Activated B cell treated with CpG ODN at 0.5 μM for 24 hours (primary cell): ENCODE data around the gene ZNF750. TPM values are rescaled to one million over a fixed set of nuclear protein-coding genes. Genes with fewer than 3 reads are reported as not detected.

ENCODE experiments used
- ATAC-seq: fragments of 200-7000 bp; cut with Tn5 transposase; one replicate; pipeline ENCODE4 v1.10.0; 2021; ENCODE audit warnings: low read depth, mild to moderate bottlenecking, moderate library complexity
- CTCF ChIA-PET: fragments of 350-600 bp; sonication (Branson Sonifier 250); formaldehyde crosslinking; loops from one replicate; lab custom pipeline; 2021; ENCODE audit warnings: antibody characterized with exemption; lab: Charles Lee
- POLR2A ChIA-PET: fragments of 350-600 bp; sonication (Branson Sonifier 250); formaldehyde crosslinking; loops from one replicate; lab custom pipeline; 2021; ENCODE audit warnings: antibody characterized with exemption; lab: Charles Lee
- DNase-seq: peaks from one replicate; pipeline ENCODE4 v3.0.0; 2022
- H3K27ac Mint-ChIP-seq: one replicate; pipeline ENCODE4 v1.8.0; 2020; ENCODE audit warnings: mixed read lengths
- H3K27me3 Mint-ChIP-seq: one replicate; pipeline ENCODE4 v1.8.0; 2021; ENCODE audit warnings: mixed read lengths
- H3K36me3 Mint-ChIP-seq: one replicate; pipeline ENCODE4 v1.8.0; 2021; ENCODE audit warnings: low read depth, mixed read lengths
- H3K4me1 Mint-ChIP-seq: one replicate; pipeline ENCODE4 v1.8.0; 2021; ENCODE audit warnings: mixed read lengths
- H3K4me3 Mint-ChIP-seq: one replicate; pipeline ENCODE4 v1.8.0; 2020; ENCODE audit warnings: mild to moderate bottlenecking, mixed read lengths
- H3K9me3 Mint-ChIP-seq: one replicate; pipeline ENCODE4 v1.8.0; 2020; ENCODE audit warnings: mixed read lengths
- CTCF ChIP-seq: fragments of 200-600 bp; IDR thresholded peaks from one replicate; pipeline ENCODE4 v1.8.0; 2022; ENCODE audit warnings: antibody characterized with exemption, mild to moderate bottlenecking
- intact Hi-C: fragments of 100-400 bp; cut with micrococcal nuclease; formaldehyde crosslinking; loops from one replicate; pipeline ENCODE4 v1.15.1; 2024
- total RNA-seq: library from RNA; stranded (reverse); gene quantifications from 2 replicates; pipeline ENCODE4 v1.2.3, GENCODE V29; 2022

The ZNF750 gene
- total RNA-seq, 1 donor from 2014 or later: not detected

DNA sequence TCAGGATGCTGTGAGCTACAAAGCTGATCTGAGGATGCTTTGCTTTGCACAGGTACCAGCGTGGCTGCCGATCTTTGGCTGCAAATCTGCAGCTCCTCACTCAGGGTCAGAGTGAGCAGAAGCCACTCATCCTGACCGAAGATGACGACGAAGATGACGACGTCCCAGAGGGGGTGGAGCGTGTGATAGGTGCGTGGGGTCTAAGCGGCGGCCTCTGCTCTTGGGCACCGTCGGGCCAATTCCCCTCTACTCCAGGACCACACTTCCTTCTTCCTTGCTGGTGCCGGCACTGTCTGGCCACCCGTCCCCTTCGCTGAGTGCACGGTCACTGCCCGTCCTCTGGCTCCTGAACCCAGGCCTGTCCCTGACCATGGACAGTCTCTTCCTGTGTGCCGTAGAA is 34.0 kb downstream of the ZNF750 start:
- no peak for ATAC-seq
- POLR2A ChIA-PET: no interaction called here
- CTCF ChIA-PET: no interaction called here
- TF ChIP-seq CTCF: no peak
- no peak overlapping the region for H3K27ac Mint-ChIP-seq
- no peak for DNase-seq
- H3K27me3 Mint-ChIP-seq: no peaks in the 10 kb centered on the region
- peaks cover 5% of the 10 kb centered on the region for H3K9me3 Mint-ChIP-seq
- H3K4me1 Mint-ChIP-seq: peaks cover 2% of the 10 kb centered on the region
- intact Hi-C loops: no loop called here
- H3K36me3 Mint-ChIP-seq: peaks cover 44% of the 10 kb centered on the region
- H3K4me3 Mint-ChIP-seq: no peak overlapping the region

DNA sequence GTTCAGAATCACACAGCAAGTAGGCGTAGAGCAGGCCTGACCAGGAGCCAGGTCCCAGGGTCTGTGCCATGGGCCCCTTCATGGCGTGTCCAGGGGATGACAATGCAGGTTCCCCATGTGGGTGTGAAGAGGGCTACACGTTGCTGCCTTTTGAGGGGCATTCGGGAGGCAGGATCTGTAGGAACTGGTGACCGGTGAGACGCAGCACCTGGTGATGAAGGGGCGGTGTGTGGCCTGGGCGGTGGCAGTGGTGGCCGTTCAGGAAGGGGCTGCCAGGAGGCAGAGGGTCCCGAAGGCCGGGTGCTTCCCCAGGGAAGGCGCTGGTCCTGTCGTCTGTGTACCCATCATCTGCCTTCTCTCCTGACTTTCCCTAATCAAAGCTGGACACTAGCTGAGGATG is 34.6 kb downstream of the ZNF750 start:
- ChIA-PET CTCF (no interaction called here), POLR2A (no interaction called here)
- no peak overlapping the region for H3K4me3 Mint-ChIP-seq
- no peak for DNase-seq
- no peaks in the 10 kb centered on the region for H3K27me3 Mint-ChIP-seq
- intact Hi-C loops: no loop called here
- TF ChIP-seq CTCF: no peak
- H3K27ac Mint-ChIP-seq: no peak overlapping the region
- H3K36me3 Mint-ChIP-seq: peaks cover 41% of the 10 kb centered on the region
- H3K9me3 Mint-ChIP-seq: peaks cover 5% of the 10 kb centered on the region
- ATAC-seq: no peak
- peaks cover 2% of the 10 kb centered on the region for H3K4me1 Mint-ChIP-seq

GRCh38 chr17:82804442-82805191 is 35.2 kb downstream of the ZNF750 start:
- no peak overlapping the region for H3K4me3 Mint-ChIP-seq
- TF ChIP-seq CTCF: no peak
- H3K27me3 Mint-ChIP-seq: no peaks in the 10 kb centered on the region
- intact Hi-C loops: no loop called here
- no peak overlapping the region for H3K27ac Mint-ChIP-seq
- no peak for ATAC-seq
- H3K9me3 Mint-ChIP-seq: peaks cover 5% of the 10 kb centered on the region
- DNase-seq: no peak
- H3K36me3 Mint-ChIP-seq: peaks cover 45% of the 10 kb centered on the region
- peaks cover 2% of the 10 kb centered on the region for H3K4me1 Mint-ChIP-seq
- POLR2A ChIA-PET: interaction anchor here (0.6 kb wide), 1 partner anchor 36 kb away, joined by 3 read pairs; no protein-coding TSS in a partner anchor
- CTCF ChIA-PET: no interaction called here

DNA sequence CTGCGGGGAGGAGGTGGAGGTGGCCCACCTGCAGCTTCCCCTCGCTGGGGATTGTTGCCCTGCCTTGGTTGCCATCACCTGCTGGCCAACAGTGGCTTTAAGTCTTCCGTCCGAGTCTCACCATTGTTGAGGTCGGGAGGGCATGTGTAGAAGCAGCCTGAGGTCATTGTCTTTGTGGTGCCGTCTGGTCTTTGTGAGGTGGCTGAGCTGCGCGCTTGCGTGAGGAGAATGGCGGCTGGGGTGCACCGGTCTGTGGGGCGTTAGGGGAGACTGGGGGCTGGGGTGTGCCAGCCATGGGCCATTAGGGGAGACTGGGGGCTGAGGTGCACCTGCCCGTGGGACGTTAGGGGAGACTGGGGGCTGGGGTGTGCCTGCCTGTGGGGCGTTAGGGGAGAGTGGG is 36.2 kb downstream of the ZNF750 start:
- H3K27ac Mint-ChIP-seq: no peak overlapping the region
- H3K4me1 Mint-ChIP-seq: peaks cover 2% of the 10 kb centered on the region
- CTCF ChIA-PET: no interaction called here
- H3K27me3 Mint-ChIP-seq: no peaks in the 10 kb centered on the region
- H3K36me3 Mint-ChIP-seq: peaks cover 46% of the 10 kb centered on the region
- DNase-seq: no peak
- POLR2A ChIA-PET: no interaction called here
- H3K9me3 Mint-ChIP-seq: peaks cover 5% of the 10 kb centered on the region
- ATAC-seq: no peak
- no peak overlapping the region for H3K4me3 Mint-ChIP-seq
- intact Hi-C loops: no loop called here
- TF ChIP-seq CTCF: no peak

DNA sequence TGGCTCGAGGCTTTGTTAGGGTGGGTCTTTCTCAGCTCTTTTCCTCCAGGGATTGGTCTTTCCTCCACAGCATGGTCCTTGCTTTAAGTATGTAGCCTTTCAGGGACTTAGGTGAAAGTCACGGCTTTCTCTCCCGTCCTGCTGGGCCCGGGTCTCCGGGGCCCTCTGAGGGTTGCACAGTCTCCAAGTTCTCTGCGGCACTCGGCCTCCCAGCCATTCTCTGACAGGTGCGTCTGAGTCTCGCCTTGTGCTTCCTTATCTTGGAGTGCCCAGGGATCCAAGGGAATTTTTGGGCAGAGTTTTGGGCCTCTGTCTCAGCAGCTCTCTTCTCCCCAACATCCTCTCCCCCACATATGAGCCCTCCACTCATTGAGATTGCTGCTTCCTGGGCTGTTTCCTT is 36.6 kb downstream of the ZNF750 start:
- Mint-ChIP-seq H3K27me3 (no peaks in the 10 kb centered on the region), H3K4me1 (peaks cover 2% of the 10 kb centered on the region), H3K36me3 (peaks cover 49% of the 10 kb centered on the region), H3K27ac (no peak overlapping the region), H3K4me3 (no peak overlapping the region), H3K9me3 (peaks cover 5% of the 10 kb centered on the region)
- ChIA-PET POLR2A (no interaction called here), CTCF (no interaction called here)
- intact Hi-C loops: no loop called here
- no peak for DNase-seq
- no peak for ATAC-seq
- no peak for TF ChIP-seq CTCF
